SU-DHL-6 (cell line): Measurements from ENCODE around the gene DSEL.

Experiments used
- H2AFZ ChIP-seq: fragments of 200-600 bp; sonication (generic); 2 replicates; pipeline ENCODE4 v1.6.1; 2014; ENCODE audit warnings: low read depth, mild to moderate bottlenecking, moderate library complexity, mixed read lengths, antibody characterized with exemption, low read length; ENCODE audit not compliant: severe bottlenecking
- H3F3A ChIP-seq: fragments of 200-600 bp; shearing (Covaris generic); 2 replicates; pipeline ENCODE4 v1.6.0; 2016; ENCODE audit warnings: antibody characterized with exemption, mild to moderate bottlenecking; ENCODE audit not compliant: insufficient read depth
- H3K27ac ChIP-seq: fragments of 200-600 bp; sonication (generic); 2 replicates; pipeline ENCODE4 v1.5.1; 2016; ENCODE audit warnings: low read depth, mild to moderate bottlenecking, low read length, moderate library complexity, mixed read lengths
- H3K27me3 ChIP-seq: fragments of 200-600 bp; sonication (generic), shearing (Covaris generic); 2 replicates; pipeline ENCODE4 v1.6.0; 2014; ENCODE audit warnings: mild to moderate bottlenecking, low read length
- H3K36me3 ChIP-seq: fragments of 200-600 bp; sonication (generic); 2 replicates; pipeline ENCODE4 v1.6.1; 2014; ENCODE audit warnings: mild to moderate bottlenecking, low read length, mixed read lengths
- H3K4me2 ChIP-seq: fragments of 300-600, 200-600 bp; shearing (Covaris generic), sonication (generic); 2 replicates; pipeline ENCODE4 v1.6.0; 2014; ENCODE audit warnings: low read length, low read depth, mild to moderate bottlenecking; ENCODE audit not compliant: poor library complexity, severe bottlenecking
- H3K4me3 ChIP-seq: fragments of 200-600 bp; sonication (generic); 2 replicates; pipeline ENCODE4 v1.5.1; 2014; ENCODE audit warnings: antibody characterized with exemption, low read length, mild to moderate bottlenecking, mixed read lengths; ENCODE audit not compliant: insufficient read depth, poor library complexity, severe bottlenecking
- H3K79me2 ChIP-seq: fragments of 200-600 bp; sonication (generic); 2 replicates; pipeline ENCODE4 v1.6.1; 2014; ENCODE audit warnings: mild to moderate bottlenecking, low read length, moderate library complexity; ENCODE audit not compliant: insufficient read depth
- H3K9ac ChIP-seq: fragments of 200-600 bp; sonication (generic); 2 replicates; pipeline ENCODE4 v1.7.0; 2014; ENCODE audit warnings: mild to moderate bottlenecking, low read length
- H3K9me2 ChIP-seq: fragments of 200-600 bp; sonication (generic); replicated peaks from 2 replicates; pipeline ENCODE4 v1.6.1; 2014; ENCODE audit warnings: low read length; ENCODE audit not compliant: insufficient read depth
- H3K9me3 ChIP-seq: fragments of 200-600 bp; sonication (generic); 2 replicates; pipeline ENCODE4 v1.6.1; 2014; ENCODE audit warnings: low read length, mixed read lengths; ENCODE audit not compliant: insufficient read depth
- H4K20me1 ChIP-seq: fragments of 200-600 bp; sonication (generic); 2 replicates; pipeline ENCODE4 v1.6.1; 2014; ENCODE audit warnings: low read depth, mild to moderate bottlenecking, antibody characterized with exemption, low read length, moderate library complexity, mixed read lengths
- CTCF ChIP-seq: fragments of 200-600 bp; sonication (generic); IDR thresholded peaks from one replicate; pipeline ENCODE4 v1.5.1; 2017; ENCODE audit warnings: antibody characterized with exemption, mild to moderate bottlenecking, low read length, moderate library complexity; ENCODE audit not compliant: insufficient read depth, poor library complexity, severe bottlenecking
- EZH2phosphoT487 ChIP-seq: fragments of 200-600 bp; sonication (generic), shearing (Covaris generic); conservative IDR thresholded peaks from 2 replicates; pipeline ENCODE4 v1.6.1; 2018; ENCODE audit warnings: mild to moderate bottlenecking, antibody characterized with exemption, low read length, moderate library complexity, mixed read lengths

The DSEL gene

GRCh38 chr18:67519592-67519991, 3.1 kb upstream of the DSEL start:
- Histone ChIP-seq H3K4me3 (no peak overlapping the region), H3F3A (no peaks in the 10 kb centered on the region), H3K79me2 (no peaks in the 10 kb centered on the region), H3K9me2 (no peaks in the 10 kb centered on the region), H2AFZ (no peak overlapping the region), H3K27ac (no peak overlapping the region), H3K9ac (no peak overlapping the region), H4K20me1 (no peaks in the 10 kb centered on the region), H3K4me2 (no peak overlapping the region), H3K27me3 (no peaks in the 10 kb centered on the region), H3K36me3 (no peaks in the 10 kb centered on the region), H3K9me3 (no peaks in the 10 kb centered on the region)
- TF ChIP-seq EZH2phosphoT487 (no peak), CTCF (no peak)

- no peak for TF ChIP-seq EZH2phosphoT487
- TF ChIP-seq CTCF: no peak
- H2AFZ ChIP-seq: no peak overlapping the region
Measured at GRCh38 chr18:67518566-67518965, 2.0 kb upstream of the DSEL start.

GRCh38 chr18:67517444-67517765, 885 bp upstream of the DSEL start:
- no peaks in the 10 kb centered on the region for H3K79me2 ChIP-seq
- H3F3A ChIP-seq: no peaks in the 10 kb centered on the region
- H3K36me3 ChIP-seq: no peaks in the 10 kb centered on the region
- H3K27me3 ChIP-seq: no peaks in the 10 kb centered on the region
- H3K4me3 ChIP-seq: no peak overlapping the region
- no peak for TF ChIP-seq EZH2phosphoT487
- TF ChIP-seq CTCF: no peak
- no peak overlapping the region for H3K4me2 ChIP-seq
- no peaks in the 10 kb centered on the region for H3K9me2 ChIP-seq
- H3K9me3 ChIP-seq: no peaks in the 10 kb centered on the region
- no peak overlapping the region for H3K9ac ChIP-seq
- no peak overlapping the region for H2AFZ ChIP-seq
- H4K20me1 ChIP-seq: no peaks in the 10 kb centered on the region
- no peak overlapping the region for H3K27ac ChIP-seq

More at GRCh38 chr18:67518566-67518965, 2.0 kb upstream of the DSEL start:
- no peaks in the 10 kb centered on the region for H3K79me2 ChIP-seq
- H4K20me1 ChIP-seq: no peaks in the 10 kb centered on the region
- H3K27ac ChIP-seq: no peak overlapping the region
- no peak overlapping the region for H3K4me2 ChIP-seq
- no peak overlapping the region for H3K4me3 ChIP-seq
- no peak overlapping the region for H3K9ac ChIP-seq
- H3F3A ChIP-seq: no peaks in the 10 kb centered on the region
- no peaks in the 10 kb centered on the region for H3K27me3 ChIP-seq
- H3K36me3 ChIP-seq: no peaks in the 10 kb centered on the region
- no peaks in the 10 kb centered on the region for H3K9me3 ChIP-seq
- H3K9me2 ChIP-seq: no peaks in the 10 kb centered on the region

- Histone ChIP-seq H2AFZ (no peak overlapping the region), H4K20me1 (no peaks in the 10 kb centered on the region), H3K4me2 (no peak overlapping the region), H3K9me2 (no peaks in the 10 kb centered on the region), H3K9me3 (no peaks in the 10 kb centered on the region), H3F3A (no peaks in the 10 kb centered on the region), H3K79me2 (no peaks in the 10 kb centered on the region), H3K4me3 (no peak overlapping the region), H3K27ac (no peak overlapping the region), H3K36me3 (no peaks in the 10 kb centered on the region), H3K27me3 (no peaks in the 10 kb centered on the region), H3K9ac (no peak overlapping the region)
- TF ChIP-seq EZH2phosphoT487: no peak
- no peak for TF ChIP-seq CTCF
Measured at GRCh38 chr18:67515942-67516538, 480 bp downstream of the DSEL start.
